Mesenchymal stem cell (in vitro differentiated cells and primary cell): ENCODE results near the gene VIM. TPM values are rescaled to one million over a fixed set of nuclear protein-coding genes. Genes with fewer than 3 reads are reported as not detected.

Source experiments
- DNase-seq: peaks from one replicate; pipeline ENCODE4 v3.0.0-alpha.2; 2013
- H2AFZ ChIP-seq: one replicate; pipeline ENCODE4 v1.6.1; 2013; ENCODE audit warnings: low read depth, mild to moderate bottlenecking, control low read depth, inconsistent platforms, low read length, moderate library complexity
- H2AK5ac ChIP-seq: 2 replicates; pipeline ENCODE4 v1.6.1; 2013; ENCODE audit warnings: low read length, moderate library complexity, mild to moderate bottlenecking, inconsistent platforms; ENCODE audit not compliant: severe bottlenecking
- H2BK120ac ChIP-seq: one replicate; pipeline ENCODE4 v1.6.1; 2013; ENCODE audit warnings: low read depth, mild to moderate bottlenecking, inconsistent platforms, low read length, moderate library complexity
- H2BK12ac ChIP-seq, 2 experiments: one replicate each; pipeline ENCODE4 v1.6.1; 2013; ENCODE audit warnings: inconsistent platforms in 2 of 2, low read length in 2 of 2, mild to moderate bottlenecking in 2 of 2, moderate library complexity in 2 of 2, control low read depth in 1 of 2
- H2BK15ac ChIP-seq: one replicate; pipeline ENCODE4 v1.6.1; 2013; ENCODE audit warnings: mild to moderate bottlenecking, low read depth, inconsistent platforms; ENCODE audit not compliant: poor library complexity, severe bottlenecking
- H2BK5ac ChIP-seq: 2 replicates; pipeline ENCODE4 v1.6.1; 2013; ENCODE audit warnings: low read depth, mild to moderate bottlenecking, low read length, control low read depth, inconsistent platforms; ENCODE audit not compliant: poor library complexity, severe bottlenecking
- H3K14ac ChIP-seq, 2 experiments: one replicate each; pipeline ENCODE4 v1.6.1; 2013; ENCODE audit warnings: inconsistent platforms in 2 of 2, low read length in 2 of 2, control low read depth in 1 of 2, mild to moderate bottlenecking in 1 of 2, moderate library complexity in 1 of 2
- H3K18ac ChIP-seq, 2 experiments: one replicate each; pipeline ENCODE4 v1.6.1; 2013; ENCODE audit warnings: inconsistent platforms in 2 of 2, low read length in 2 of 2, control low read depth in 1 of 2, low read depth in 1 of 2, mild to moderate bottlenecking in 1 of 2
- H3K23ac ChIP-seq, 2 experiments: one replicate each; pipeline ENCODE4 v1.6.1; 2013; ENCODE audit warnings: inconsistent platforms in 2 of 2, low read length in 2 of 2, mild to moderate bottlenecking in 2 of 2, moderate library complexity in 2 of 2, control low read depth in 1 of 2
- H3K27ac ChIP-seq: 2 replicates; pipeline ENCODE4 v1.5.1; 2013; ENCODE audit warnings: mild to moderate bottlenecking, moderate library complexity, low read length, control low read depth, inconsistent platforms; ENCODE audit not compliant: poor library complexity, severe bottlenecking
- H3K27me3 ChIP-seq, 2 experiments: 2 replicates each; pipeline versions ENCODE4 v1.6.1 to v1.7.0; 2013; ENCODE audit warnings: low read length in 2 of 2, mild to moderate bottlenecking in 2 of 2, moderate library complexity in 2 of 2, control low read depth in 1 of 2, inconsistent platforms in 1 of 2; ENCODE audit not compliant: control insufficient read depth in 1 of 2, insufficient read depth in 1 of 2
- H3K36me3 ChIP-seq, 2 experiments: 2 replicates each; pipeline versions ENCODE4 v1.6.1 to v1.7.0; 2013; ENCODE audit warnings: low read length in 2 of 2, control low read depth in 1 of 2, inconsistent platforms in 1 of 2, low read depth in 1 of 2, mild to moderate bottlenecking in 1 of 2; ENCODE audit not compliant: insufficient read depth in 2 of 2, control insufficient read depth in 1 of 2
- H3K4ac ChIP-seq, 2 experiments: one replicate each; pipeline ENCODE4 v1.6.1; 2013; ENCODE audit warnings: inconsistent platforms in 2 of 2, low read length in 2 of 2, mild to moderate bottlenecking in 2 of 2, moderate library complexity in 2 of 2, control low read depth in 1 of 2, low read depth in 1 of 2
- H3K4me1 ChIP-seq: 2 replicates; pipeline ENCODE4 v1.6.1; 2013; ENCODE audit warnings: low read depth, low read length, control low read depth; ENCODE audit not compliant: control insufficient read depth, insufficient read depth
- H3K4me2 ChIP-seq: 2 replicates; pipeline ENCODE4 v1.6.1; 2013; ENCODE audit warnings: low read length, mild to moderate bottlenecking, inconsistent platforms; ENCODE audit not compliant: poor library complexity, severe bottlenecking
- H3K4me3 ChIP-seq, 2 experiments: 2 replicates each; pipeline versions ENCODE4 v1.5.1 to v1.7.0; 2013; ENCODE audit warnings: low read length in 2 of 2, mild to moderate bottlenecking in 2 of 2, control low read depth in 1 of 2, low read depth in 1 of 2; ENCODE audit not compliant: insufficient read depth in 1 of 2
- H3K79me1 ChIP-seq: replicated peaks from 2 replicates; pipeline ENCODE4 v1.6.1; 2013; ENCODE audit warnings: mild to moderate bottlenecking, control low read depth, low read length, inconsistent platforms; ENCODE audit not compliant: poor library complexity, severe bottlenecking
- H3K9ac ChIP-seq: 2 replicates; pipeline ENCODE4 v1.7.0; 2013; ENCODE audit warnings: mild to moderate bottlenecking, low read length, moderate library complexity
- H3K9me3 ChIP-seq: 2 replicates; pipeline ENCODE4 v1.7.0; 2013; ENCODE audit warnings: mild to moderate bottlenecking, low read length; ENCODE audit not compliant: control insufficient read depth
- H4K8ac ChIP-seq: one replicate; pipeline ENCODE4 v1.6.1; 2013; ENCODE audit warnings: inconsistent platforms, mild to moderate bottlenecking, low read length, moderate library complexity
- H4K91ac ChIP-seq: one replicate; pipeline ENCODE4 v1.6.1; 2013; ENCODE audit warnings: mild to moderate bottlenecking, low read length, inconsistent platforms
- WGBS: methylation state at CpG from one replicate; pipeline ENCODE4 v1.1.7; 2013; ENCODE audit warnings: mixed read lengths; 5-methylcytosine and 5-hydroxymethylcytosine counted together
- polyA plus RNA-seq, 2 experiments: library from polyadenylated mRNA; stranded (reverse); fragments of 200-250 nt; gene quantifications; one replicate each; pipeline ENCODE4 v1.2.3, GENCODE V29; 2013

VIM gene
- 5,108 TPM for polyA plus RNA-seq (2013, experiment 1 of 2)
- 5,084 TPM for polyA plus RNA-seq (2013, experiment 2 of 2)

GRCh38 chr10:17228091-17229015 is at the start of gene VIM:
Gene VIM (plus strand): TSS chr10:17228241. CDS start chr10:17229423, 1,182 bp downstream.
- Histone ChIP-seq H2BK5ac (peak within 1 kb of the TSS; percentile 100), H2AFZ (no peak within 1 kb of the TSS), H3K23ac (peak within 1 kb of the TSS in 1 of 2 experiments; percentile 94), H3K4me1 (peaks cover 5% of the 10 kb centered on the region), H3K18ac (peak within 1 kb of the TSS; percentile 98 to 99), H3K14ac (peak within 1 kb of the TSS in 1 of 2 experiments; percentile 95), H3K4me2 (peak within 1 kb of the TSS; percentile 76), H3K27ac (peak within 1 kb of the TSS; percentile 100), H3K9ac (peak within 1 kb of the TSS; percentile 99), H3K4me3 (peak within 1 kb of the TSS; percentile 74), H2BK120ac (peak within 1 kb of the TSS; percentile 99), H3K4ac (peak within 1 kb of the TSS; percentile 98 to 99), H2BK12ac (peak within 1 kb of the TSS; percentile 92 to 95), H3K27me3 (no peaks in the 10 kb centered on the region), H3K36me3 (peaks cover 15 to 38% of the 10 kb centered on the region in 2 experiments), H3K79me1 (peaks cover 8% of the 10 kb centered on the region), H2AK5ac (peak within 1 kb of the TSS; percentile 89), H4K8ac (peak within 1 kb of the TSS; percentile 100), H2BK15ac (peak within 1 kb of the TSS; percentile 98), H4K91ac (peak within 1 kb of the TSS; percentile 100), H3K9me3 (no peaks in the 10 kb centered on the region)
- under 1% methylated on average over 69 of the region's 77 CpGs for WGBS
- peak; percentile 98 for DNase-seq

GRCh38 chr10:17179002-17179401 is 49.0 kb upstream of the VIM start:
- Histone ChIP-seq H2AFZ (no peak overlapping the region), H3K18ac (peak overlapping the region in 1 of 2 experiments; percentile 70), H3K14ac (no peak overlapping the region), H3K4me1 (peaks cover 3% of the 10 kb centered on the region), H4K8ac (no peak overlapping the region), H2BK12ac (no peak overlapping the region), H3K9ac (no peak overlapping the region), H3K9me3 (no peaks in the 10 kb centered on the region), H3K79me1 (peaks cover 7% of the 10 kb centered on the region), H3K27me3 (no peaks in the 10 kb centered on the region), H2BK120ac (no peak overlapping the region), H2BK5ac (no peak overlapping the region), H3K4me2 (no peak overlapping the region), H3K4me3 (no peak overlapping the region), H3K36me3 (no peaks in the 10 kb centered on the region), H3K23ac (no peak overlapping the region), H2BK15ac (no peak overlapping the region), H2AK5ac (peak overlapping the region; percentile 93), H4K91ac (no peak overlapping the region), H3K27ac (no peak overlapping the region), H3K4ac (no peak overlapping the region)
- DNase-seq, result no peak
- 78% methylated on average over 1 of the region's 3 CpGs for WGBS

DNA sequence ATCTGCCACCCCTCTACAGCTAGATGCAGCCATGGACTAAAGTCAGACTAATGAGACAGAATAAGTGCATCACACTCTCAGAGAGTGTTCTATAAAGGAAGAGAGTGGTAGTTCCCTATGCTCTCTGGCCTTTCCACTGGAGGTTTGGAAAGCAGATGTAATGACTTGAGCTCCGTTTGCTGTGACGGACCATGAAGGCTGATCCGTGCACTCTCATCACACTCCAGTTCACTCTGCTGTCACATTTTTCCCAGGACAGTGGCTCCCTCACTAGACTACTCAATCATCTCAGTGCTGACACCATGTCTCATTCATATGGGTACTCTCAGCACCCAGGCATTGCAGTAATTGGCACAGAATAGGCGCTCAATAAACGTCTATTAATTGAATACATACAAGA is 46.9 kb upstream of the VIM start:
- Histone ChIP-seq H2BK120ac (no peak overlapping the region), H2AK5ac (no peak overlapping the region), H3K18ac (peak overlapping the region in 1 of 2 experiments; percentile 43), H3K27me3 (no peaks in the 10 kb centered on the region), H4K8ac (peak overlapping the region; percentile 82), H3K4me1 (peaks cover 2% of the 10 kb centered on the region), H3K79me1 (peaks cover 7% of the 10 kb centered on the region), H3K9me3 (no peaks in the 10 kb centered on the region), H3K9ac (no peak overlapping the region), H4K91ac (peak overlapping the region; percentile 68), H3K27ac (no peak overlapping the region), H3K36me3 (no peaks in the 10 kb centered on the region), H3K23ac (no peak overlapping the region), H3K4me2 (no peak overlapping the region), H2BK15ac (no peak overlapping the region), H3K4ac (no peak overlapping the region), H2BK12ac (peak overlapping the region in 1 of 2 experiments; percentile 23), H2AFZ (no peak overlapping the region), H3K14ac (no peak overlapping the region), H2BK5ac (no peak overlapping the region), H3K4me3 (no peak overlapping the region)
- no peak for DNase-seq
- 91% methylated on average over 3 of the region's 5 CpGs for WGBS

DNA sequence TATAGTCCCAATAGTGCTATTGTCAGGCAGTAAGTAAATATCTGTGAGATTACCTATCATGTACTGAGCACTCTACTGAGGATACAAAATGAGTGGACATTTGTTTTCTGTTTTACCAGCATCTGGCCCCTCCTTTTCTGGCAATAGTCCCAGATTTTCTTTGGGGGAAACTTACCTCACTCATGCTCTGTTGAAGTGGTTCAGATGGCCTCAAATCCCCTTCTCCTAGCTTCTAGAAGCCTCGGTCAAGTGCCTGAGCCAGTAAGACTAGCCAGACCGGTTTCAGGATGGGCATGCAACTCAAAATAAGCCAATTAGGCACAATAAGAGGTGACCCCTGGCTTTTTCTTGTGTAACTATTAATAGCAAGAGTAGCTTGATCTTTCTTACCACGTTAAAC is 46.3 kb upstream of the VIM start:
- no peak overlapping the region for H2AK5ac ChIP-seq
- DNase-seq, result peak; percentile 42

More for the DNA sequence above, 46.3 kb upstream of the VIM start:
- H4K91ac ChIP-seq, result no peak overlapping the region
- H3K4me3 ChIP-seq, result no peak overlapping the region
- H3K27ac ChIP-seq, result no peak overlapping the region
- H2AFZ ChIP-seq, result no peak overlapping the region
- H2BK15ac ChIP-seq, result no peak overlapping the region
- no peak overlapping the region for H3K4ac ChIP-seq
- H3K14ac ChIP-seq, result no peak overlapping the region
- no peak overlapping the region for H3K23ac ChIP-seq
- H3K4me2 ChIP-seq, result no peak overlapping the region
- H3K36me3 ChIP-seq, result no peaks in the 10 kb centered on the region
- peaks cover 2% of the 10 kb centered on the region for H3K4me1 ChIP-seq
- H3K18ac ChIP-seq, result no peak overlapping the region
- no peaks in the 10 kb centered on the region for H3K9me3 ChIP-seq
- peaks cover 7% of the 10 kb centered on the region for H3K79me1 ChIP-seq
- no peak overlapping the region for H3K9ac ChIP-seq
- H4K8ac ChIP-seq, result no peak overlapping the region
- no peak overlapping the region for H2BK5ac ChIP-seq
- no peaks in the 10 kb centered on the region for H3K27me3 ChIP-seq
- H2BK12ac ChIP-seq, result no peak overlapping the region
- H2BK120ac ChIP-seq, result no peak overlapping the region
- 67% methylated on average over 2 of the region's 3 CpGs for WGBS
